HG03097 (cell line): ENCODE measurements around the gene CERT1.

Experiments
- ATAC-seq: cut with Tn5 transposase; IDR thresholded peaks from one replicate; pipeline ENCODE4 v1.9.1; 2021; ENCODE audit not compliant: unreplicated experiment, low FRiP score

CERT1 gene

DNA sequence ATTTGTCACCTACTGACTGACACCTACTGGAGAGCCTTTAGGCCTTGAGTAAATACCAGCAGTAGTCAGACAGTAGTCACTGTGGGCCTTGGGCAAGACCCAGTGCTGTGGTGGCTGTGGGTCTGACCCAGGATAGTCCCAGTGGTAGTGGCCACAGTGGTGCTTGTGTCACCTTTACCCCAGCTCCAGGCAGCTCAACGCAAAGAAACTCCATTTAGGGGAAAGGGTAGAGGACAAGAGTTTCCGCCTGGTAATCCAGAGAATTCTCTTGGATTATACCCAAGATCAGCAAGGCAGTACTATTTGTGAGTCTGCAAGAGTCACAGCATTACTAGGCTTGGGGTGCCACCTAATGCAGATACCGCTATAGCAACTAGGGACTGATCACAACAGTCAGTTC lies 28.9 kb downstream of the CERT1 start:
- no peak for ATAC-seq

DNA sequence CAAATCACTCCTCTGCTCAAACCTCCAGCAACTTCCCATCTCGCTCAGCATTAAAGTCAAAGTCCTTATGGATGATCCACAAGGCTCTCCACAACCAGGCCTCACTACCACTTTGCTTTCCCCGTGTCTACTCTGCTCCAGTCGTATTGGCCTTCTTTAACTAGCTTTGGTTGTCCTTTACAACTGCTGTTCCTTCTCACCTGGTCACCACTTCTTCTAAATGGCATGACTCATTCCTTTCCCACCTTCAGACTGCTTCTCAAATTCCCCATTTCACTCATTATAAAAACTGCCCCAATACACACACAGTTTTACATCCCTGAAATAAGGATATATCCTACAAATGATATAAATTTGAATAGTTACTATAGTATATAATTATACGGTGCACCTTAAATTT lies 30.4 kb downstream of the CERT1 start:
- ATAC-seq, result no peak

DNA sequence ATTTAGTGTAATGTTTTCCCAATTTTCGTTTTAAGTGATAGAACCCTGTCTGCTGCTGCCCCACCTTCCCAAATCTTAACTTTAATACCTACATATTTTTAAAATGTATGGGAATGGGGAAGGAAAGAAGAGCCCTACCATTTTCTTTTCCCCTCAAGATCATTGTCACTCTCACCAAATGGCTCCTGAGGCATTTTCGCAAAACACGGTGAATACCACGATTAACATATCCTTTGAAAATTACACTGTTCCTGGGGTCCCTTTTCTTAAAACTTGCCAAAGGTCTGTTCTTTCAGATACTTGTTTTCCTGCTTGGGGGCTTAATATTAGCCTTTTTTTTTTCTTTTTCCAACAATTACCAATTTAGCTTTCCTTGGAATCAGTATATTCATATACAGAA lies 36.1 kb downstream of the CERT1 start:
- no peak for ATAC-seq

DNA sequence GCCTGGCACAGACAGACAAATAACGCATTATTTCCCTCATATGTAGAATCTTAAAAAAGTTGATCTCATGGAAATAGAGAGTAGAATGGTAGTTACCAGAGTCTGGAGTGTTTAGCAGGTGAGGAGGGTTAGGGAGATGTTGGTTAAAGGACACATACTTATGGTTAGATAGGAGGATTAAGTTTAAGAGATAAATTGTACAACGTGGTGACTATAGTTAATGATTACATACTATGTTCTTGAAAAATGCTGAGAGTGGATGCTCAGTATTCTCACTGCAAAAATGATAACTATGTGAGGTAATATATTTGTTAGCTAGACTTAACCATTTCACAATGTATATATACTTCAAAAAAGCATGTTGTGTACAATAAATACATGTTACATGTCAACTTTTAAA lies 38.0 kb downstream of the CERT1 start:
- ATAC-seq, result no peak

DNA sequence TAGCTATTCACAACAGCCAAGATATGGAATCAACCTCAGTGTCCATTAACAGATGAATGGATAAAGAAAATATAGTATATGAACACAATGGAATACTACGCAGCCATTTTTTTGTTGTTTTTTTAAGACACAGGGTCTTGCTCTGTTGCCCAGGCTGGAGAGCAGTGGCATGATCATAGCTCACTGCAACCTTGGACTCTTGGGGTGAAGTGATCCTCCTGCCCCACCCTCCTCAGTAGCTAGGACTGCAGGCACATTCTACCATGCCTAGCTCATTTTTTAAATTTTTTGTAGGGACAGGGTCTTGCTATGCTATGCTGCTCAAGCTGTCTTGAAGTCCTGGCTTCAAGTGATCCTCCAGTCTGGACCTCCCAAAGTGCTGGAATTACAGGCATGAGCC lies 38.5 kb downstream of the CERT1 start:
- ATAC-seq, result no peak

DNA sequence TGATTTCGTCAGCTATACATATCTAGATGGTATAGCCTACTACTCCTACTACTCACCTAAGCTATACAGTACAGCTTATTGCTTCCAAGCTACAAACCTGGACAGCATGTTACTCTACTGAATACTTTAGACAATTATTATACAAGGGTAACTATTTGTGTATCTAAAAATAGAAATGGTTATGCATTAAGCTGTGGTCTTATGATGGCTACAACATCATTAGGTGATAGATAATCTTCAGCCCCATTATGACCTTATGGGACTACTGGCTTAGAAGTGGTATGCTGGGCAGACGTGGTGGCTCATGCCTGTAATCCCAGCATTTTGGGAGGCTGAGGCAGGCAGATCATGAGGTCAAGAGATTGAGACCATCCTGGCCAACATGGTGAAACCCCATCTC lies 40.2 kb downstream of the CERT1 start:
- no peak for ATAC-seq

DNA sequence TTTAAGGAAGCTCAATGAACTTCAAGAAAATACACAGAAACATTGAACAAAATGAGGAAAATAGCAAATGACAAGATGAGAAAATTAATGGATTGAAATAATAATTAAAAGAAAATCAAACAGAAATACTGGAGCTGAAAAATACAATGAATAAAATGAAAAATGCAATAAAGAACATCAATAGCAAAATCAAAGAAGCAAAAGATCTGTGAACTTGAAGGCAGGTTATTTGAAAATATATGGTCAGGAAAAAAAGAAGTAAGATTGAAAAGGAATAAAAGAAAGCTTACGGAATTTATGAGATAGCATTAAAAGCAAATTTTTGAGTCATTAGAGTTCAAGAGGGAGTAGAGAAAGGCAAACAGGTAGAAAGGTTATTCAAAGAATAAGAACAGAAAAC lies 42.4 kb downstream of the CERT1 start:
- no peak for ATAC-seq

DNA sequence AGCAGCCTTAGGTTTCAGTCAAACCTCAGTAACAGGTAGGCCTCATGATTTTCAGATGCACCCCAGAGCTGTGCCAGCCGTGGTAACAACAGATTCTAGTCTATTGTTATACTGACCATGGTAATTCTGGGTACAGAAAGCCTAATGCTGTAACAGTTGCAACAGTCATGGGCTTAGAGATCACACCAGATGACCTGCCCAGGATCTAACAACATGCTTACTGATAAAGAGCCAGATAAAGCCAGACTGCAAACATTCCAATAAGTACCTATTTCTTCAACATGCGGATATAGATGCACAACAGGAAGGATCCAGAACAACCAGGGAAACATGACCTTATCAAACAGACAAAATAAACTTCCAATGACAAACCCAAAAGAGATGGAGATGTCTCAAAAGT lies 42.8 kb downstream of the CERT1 start:
- ATAC-seq, result no peak

DNA sequence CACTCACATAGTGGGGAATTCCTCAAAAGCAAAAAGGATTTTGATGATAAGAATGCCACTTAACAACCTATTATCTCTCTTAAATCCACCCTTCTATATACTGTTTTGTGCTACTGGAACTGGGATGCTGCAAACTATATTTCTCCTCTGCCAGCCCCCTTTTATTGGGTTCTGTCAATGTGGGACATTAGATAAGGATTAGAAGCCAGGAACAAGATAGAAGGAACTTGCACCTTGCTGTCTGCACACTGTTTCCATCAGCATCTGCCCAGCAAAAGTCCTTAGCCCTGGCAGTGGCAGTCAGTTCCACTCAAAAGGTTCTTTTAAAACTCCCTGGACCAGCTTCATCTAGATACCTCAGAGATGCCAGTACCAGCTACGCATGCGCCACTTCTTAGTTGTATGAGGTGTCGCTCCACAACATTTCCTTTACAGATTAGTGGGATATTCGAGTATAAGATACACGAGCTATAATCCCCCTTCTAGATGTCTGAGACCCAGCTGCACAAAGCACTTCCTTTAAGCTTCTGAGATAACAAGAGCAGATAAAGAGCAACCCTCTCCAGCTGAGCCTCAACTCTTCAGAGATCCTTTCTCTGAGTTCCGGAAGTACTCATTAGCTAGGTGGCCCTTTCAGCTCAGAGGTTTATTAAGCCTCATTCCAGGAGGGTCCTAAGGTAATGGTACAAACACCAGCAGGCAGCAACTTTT lies 45.3 kb downstream of the CERT1 start:
- ATAC-seq, result no peak

DNA sequence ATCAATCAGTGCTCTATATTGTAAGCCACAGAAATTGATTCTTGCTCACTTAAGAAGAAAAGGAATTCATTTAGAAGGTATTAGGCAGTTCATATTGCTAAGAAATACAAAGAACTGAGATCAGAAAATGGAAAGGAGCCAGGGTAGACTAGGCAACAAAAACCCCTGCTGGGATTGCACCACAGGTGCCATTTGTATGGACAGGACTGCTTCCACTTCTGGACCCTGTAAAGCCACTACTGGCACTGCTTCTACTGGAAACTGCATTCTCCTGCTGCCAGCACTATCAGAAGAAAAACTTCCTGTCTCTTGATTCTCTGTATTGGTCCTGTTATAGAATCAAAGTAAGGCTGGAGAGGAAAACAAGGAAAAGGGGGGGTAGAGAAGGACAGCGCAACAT lies 45.9 kb downstream of the CERT1 start:
- no peak for ATAC-seq

DNA sequence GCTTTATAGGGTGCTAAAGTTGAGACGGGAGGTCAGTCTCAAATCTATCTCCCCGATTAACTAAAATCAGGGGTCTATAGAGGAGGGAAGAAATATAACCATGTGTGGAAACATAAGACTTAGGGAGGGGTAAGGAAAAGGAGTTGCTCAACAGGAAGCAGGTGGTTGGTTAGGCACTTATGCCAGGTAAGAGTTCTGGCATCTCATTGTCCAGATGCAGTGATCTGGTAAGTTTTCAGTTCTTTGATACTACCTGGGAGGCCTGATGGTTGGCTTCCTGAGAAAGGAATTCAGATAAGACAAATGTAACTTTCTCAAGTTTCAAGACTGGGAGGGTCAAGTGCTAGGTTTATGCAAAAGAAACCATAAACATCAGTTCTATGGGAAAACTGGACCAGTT lies 47.7 kb downstream of the CERT1 start:
- ATAC-seq, result no peak

DNA sequence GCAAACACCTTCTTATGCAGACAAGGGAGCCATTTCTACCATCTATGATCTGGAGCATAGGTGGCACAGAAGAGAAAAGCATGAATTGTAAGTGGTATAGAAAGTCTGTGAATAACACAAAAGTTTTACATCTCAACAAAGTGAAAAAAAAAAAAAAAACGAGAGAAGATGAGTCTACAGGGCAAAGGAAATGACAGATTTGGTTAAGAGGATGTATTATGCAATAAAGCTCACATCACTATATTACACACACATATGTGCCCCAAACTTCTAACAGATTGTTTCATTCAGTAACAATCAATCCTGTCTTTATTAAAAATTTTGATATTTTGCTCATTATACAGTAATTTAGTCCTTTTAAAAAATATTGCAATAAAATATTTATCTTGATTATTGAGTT lies 49.8 kb downstream of the CERT1 start:
- no peak for ATAC-seq

DNA sequence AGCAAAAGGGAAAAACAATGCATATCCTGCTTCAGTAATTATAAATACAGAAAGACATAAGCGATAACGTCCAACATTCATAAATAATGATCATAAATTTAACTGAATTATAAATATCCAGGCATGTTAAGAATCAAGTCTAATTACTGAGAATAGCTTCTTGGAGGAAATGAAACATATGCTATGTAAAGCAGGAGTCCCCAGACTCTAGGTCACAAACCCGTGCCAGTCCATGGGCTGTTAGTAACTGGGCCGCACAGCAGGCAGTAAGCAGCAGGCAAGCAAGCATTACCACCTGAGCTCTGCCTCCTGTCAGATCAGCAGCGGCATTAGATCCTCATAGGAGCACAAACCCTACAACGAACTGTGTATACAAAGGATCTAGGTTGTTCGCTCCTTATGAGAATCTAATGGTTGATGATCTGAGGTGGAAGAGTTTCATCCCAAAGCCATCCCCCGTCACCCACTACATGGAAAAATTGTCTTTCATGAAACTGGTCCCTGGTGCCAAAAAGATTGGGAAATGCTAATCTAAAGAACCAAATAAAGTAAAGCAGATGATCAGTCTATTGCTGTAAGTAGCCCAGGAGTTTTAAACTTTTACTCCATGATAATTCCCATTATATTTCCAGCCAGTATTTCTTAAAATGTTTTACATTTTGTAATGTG lies 50.4 kb downstream of the CERT1 start:
- no peak for ATAC-seq

DNA sequence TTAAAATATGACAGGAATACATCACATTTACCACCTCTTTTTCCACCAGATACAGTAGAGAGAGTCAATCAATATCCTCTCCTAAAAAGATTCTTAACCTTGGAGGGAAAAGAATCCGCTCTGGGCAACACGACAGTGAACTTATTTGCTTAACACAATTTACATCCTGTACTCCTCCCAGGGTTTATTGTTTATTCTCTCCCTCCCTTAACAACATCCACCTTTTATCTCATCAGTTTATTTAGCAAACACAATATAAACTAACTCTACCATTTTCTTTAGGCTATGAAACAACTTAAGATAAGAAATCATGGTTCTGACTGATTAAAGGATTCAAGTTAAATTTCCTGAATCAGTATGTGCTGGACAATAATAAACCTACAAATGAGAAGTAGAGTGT lies 50.9 kb downstream of the CERT1 start:
- no peak for ATAC-seq

DNA sequence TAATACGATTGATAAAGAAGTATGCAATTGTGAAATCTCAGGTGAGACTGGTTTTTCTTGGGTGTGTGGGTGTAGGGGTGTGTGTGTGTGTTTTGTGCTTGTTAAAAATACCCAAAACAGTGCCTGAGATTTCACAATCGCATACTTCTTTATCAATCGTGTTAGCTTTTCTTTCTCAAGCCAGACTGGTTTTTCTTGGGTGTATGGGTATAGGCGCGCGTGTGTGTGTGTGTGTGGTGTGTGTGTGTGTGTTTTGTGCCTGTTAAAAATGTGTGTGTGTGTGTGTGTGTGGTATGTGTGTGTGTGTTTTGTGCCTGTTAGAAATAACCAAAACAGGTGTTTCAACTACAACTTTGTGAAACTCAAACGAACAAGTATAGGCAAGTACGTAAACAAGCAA lies 53.7 kb downstream of the CERT1 start:
- ATAC-seq, result no peak

DNA sequence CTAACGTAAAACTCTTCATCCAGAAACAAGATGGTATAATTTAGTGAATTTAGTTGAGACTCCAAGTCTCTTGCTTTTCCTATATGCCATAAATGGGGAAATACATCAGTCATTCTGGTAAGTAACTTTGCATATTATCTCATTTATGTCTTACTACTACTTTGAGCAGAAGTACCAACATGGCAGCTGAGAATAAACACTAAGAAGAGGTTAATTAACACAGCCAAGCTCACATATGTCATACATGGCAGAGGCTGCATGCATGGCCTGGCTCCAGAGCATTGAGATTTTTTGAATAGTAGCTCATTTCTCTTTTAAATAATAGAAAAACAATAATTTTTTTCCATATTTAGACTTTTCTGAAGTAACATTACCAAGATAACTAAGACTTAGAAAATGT lies 54.3 kb downstream of the CERT1 start:
- ATAC-seq, result no peak

DNA sequence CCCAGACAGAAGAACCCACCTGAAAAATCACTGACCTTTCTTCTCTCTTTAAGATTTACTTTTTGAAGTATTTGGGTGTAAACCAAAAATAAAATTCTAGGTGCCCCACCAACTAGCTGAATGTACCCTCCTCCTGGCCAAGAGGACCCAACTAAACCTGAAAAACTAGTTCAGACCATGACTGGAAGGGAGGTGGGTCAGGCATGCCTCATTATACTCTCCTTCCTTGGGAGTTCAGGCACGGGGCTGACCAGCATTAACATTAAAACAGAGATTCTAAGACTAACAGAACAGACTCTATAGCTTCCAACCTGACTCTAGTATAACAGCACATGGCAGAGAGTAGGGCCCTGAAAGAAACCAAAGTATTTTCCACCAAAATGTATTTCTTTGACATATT lies 61.4 kb downstream of the CERT1 start:
- ATAC-seq, result no peak

DNA sequence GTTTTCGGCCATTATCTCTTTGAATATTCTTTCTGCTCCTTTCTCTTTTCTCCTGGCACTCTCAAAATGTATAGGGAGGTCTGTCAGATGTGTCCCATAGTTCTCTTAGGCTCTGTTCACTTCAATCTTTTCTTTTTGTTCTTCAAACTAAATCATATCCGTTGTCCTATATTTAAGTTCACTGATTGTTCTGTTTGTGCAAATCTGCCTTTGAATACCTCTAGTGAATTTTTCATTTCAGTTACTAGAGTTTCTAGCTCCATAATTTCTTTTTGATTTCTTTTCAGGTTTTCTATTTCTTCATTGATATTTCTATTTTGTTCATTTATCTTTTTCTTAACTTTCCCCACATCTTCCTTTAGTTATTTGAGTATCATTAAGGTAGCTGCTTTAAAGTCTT lies 65.4 kb downstream of the CERT1 start:
- no peak for ATAC-seq

DNA sequence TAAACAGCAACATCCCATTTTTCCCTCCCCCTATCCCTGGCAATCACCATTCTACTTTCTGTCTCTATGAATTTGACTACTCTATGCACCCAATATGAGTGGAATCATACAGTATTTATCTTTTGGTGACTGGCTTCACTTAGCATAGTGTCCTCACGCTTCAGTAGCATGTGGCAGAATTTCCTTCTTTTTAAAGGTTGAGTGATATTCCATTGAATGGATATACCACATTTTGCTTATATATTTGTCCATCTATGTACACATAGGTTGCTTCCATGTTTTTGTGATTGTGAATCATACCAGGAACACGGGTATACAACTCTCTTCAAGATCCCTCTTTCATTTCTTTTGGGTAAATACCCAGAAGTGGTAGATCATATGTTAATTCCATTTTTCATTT lies 69.9 kb downstream of the CERT1 start:
- no peak for ATAC-seq

DNA sequence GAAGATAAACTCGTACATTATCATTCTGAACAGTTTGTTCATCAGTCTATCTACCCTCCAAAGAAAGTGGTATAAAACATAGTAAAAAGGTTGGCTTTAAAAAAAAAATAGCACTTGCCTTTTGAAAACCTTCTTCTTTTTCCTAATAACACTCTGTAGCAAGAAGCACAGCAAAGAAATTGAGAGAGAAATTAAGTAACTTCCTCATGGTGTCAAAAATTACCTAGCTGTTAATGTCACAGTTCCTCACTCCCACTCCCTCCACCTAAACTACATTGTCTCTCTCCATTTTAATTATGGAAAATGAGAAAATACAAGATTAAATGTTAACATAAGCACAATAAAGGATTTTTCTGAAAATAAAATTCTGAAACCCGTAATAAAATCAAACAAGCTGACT lies 72.2 kb downstream of the CERT1 start:
- no peak for ATAC-seq

DNA sequence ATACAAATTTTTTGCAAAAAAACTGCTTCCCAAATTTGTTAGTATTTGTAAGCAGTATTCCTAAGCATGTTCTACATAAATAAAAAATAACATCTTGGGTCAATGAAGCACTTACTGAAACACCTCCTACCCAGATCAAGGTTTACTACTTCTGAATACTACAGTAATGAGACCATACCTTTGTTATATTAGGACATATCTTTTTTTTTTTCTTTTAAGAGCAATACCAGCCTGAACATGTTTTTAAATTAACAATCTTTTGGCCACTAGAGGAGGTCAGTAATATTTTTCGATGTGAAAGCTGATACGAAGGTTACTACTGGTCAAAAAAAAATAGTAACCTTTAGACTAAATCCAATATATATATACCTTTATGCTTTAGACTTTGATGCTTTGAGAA lies 72.7 kb downstream of the CERT1 start:
- ATAC-seq, result no peak

DNA sequence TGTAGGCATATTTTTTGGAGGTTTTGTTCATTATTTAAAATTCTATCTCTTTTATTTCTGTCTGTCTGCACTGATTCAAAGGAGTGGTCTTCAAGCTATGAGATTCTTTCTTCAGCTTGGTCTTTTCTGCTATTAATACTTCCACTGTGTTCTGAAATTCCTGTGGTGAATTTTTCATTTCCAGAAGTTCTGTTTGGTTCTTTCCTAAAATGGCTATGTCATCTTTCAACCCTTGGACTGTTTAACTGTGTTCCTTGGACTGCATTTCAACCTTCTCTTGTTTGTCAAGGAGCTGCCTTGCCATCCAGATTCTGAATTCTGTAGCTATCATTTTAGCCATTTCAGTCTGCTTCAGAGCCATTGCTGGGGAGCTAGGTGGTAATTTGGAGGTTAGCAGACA lies 76.3 kb downstream of the CERT1 start:
- ATAC-seq, result no peak
